Activated B cell treated with CpG ODN at 0.5 μM for 24 hours (primary cell): ENCODE data around the gene COPG1. TPM values are rescaled to one million over a fixed set of nuclear protein-coding genes. Genes with fewer than 3 reads are reported as not detected.

ENCODE experiments used
- ATAC-seq: fragments of 200-7000 bp; cut with Tn5 transposase; one replicate; pipeline ENCODE4 v1.10.0; 2021; ENCODE audit warnings: low read depth, mild to moderate bottlenecking, moderate library complexity
- CTCF ChIA-PET: fragments of 350-600 bp; sonication (Branson Sonifier 250); formaldehyde crosslinking; loops from one replicate; lab custom pipeline; 2021; ENCODE audit warnings: antibody characterized with exemption; lab: Charles Lee
- POLR2A ChIA-PET: fragments of 350-600 bp; sonication (Branson Sonifier 250); formaldehyde crosslinking; loops from one replicate; lab custom pipeline; 2021; ENCODE audit warnings: antibody characterized with exemption; lab: Charles Lee
- DNase-seq: peaks from one replicate; pipeline ENCODE4 v3.0.0; 2022
- H3K27ac Mint-ChIP-seq: one replicate; pipeline ENCODE4 v1.8.0; 2020; ENCODE audit warnings: mixed read lengths
- H3K27me3 Mint-ChIP-seq: one replicate; pipeline ENCODE4 v1.8.0; 2021; ENCODE audit warnings: mixed read lengths
- H3K36me3 Mint-ChIP-seq: one replicate; pipeline ENCODE4 v1.8.0; 2021; ENCODE audit warnings: low read depth, mixed read lengths
- H3K4me1 Mint-ChIP-seq: one replicate; pipeline ENCODE4 v1.8.0; 2021; ENCODE audit warnings: mixed read lengths
- H3K4me3 Mint-ChIP-seq: one replicate; pipeline ENCODE4 v1.8.0; 2020; ENCODE audit warnings: mild to moderate bottlenecking, mixed read lengths
- H3K9me3 Mint-ChIP-seq: one replicate; pipeline ENCODE4 v1.8.0; 2020; ENCODE audit warnings: mixed read lengths
- CTCF ChIP-seq: fragments of 200-600 bp; IDR thresholded peaks from one replicate; pipeline ENCODE4 v1.8.0; 2022; ENCODE audit warnings: antibody characterized with exemption, mild to moderate bottlenecking
- intact Hi-C: fragments of 100-400 bp; cut with micrococcal nuclease; formaldehyde crosslinking; loops from one replicate; pipeline ENCODE4 v1.15.1; 2024
- total RNA-seq: library from RNA; stranded (reverse); gene quantifications from 2 replicates; pipeline ENCODE4 v1.2.3, GENCODE V29; 2022

The COPG1 gene
- total RNA-seq, 1 donor from 2014 or later: 101 TPM

GRCh38 chr3:129233538-129233937, 15.9 kb upstream of the COPG1 start:
- no peaks in the 10 kb centered on the region for H3K36me3 Mint-ChIP-seq
- peak overlapping the region; percentile 88 for H3K27ac Mint-ChIP-seq
- intact Hi-C loops: loop anchor here (1.0 to 2.0 kb wide), 7 partner anchors 12 to 660 kb away; partner anchors contain the start of genes ISY1, RAB43 and TMCC1
- POLR2A ChIA-PET: interaction anchor here (0.5 to 5.8 kb wide), 24 partner anchors 9 to 443 kb away, joined by 3 to 49 read pairs (median 4); partner anchors contain the start of genes ACAD9, CNBP, COPG1 and RAB43
- H3K9me3 Mint-ChIP-seq: no peaks in the 10 kb centered on the region
- DNase-seq (peak; percentile 53), ATAC-seq (peak; percentile 93)
- H3K4me1 Mint-ChIP-seq: peaks cover 52% of the 10 kb centered on the region
- no peaks in the 10 kb centered on the region for H3K27me3 Mint-ChIP-seq
- CTCF ChIA-PET: interaction anchor here (0.9 to 1.5 kb wide), 4 partner anchors 12 to 264 kb away, joined by 3 to 10 read pairs (median 4); no protein-coding TSS in a partner anchor
- peak overlapping the region; percentile 50 for H3K4me3 Mint-ChIP-seq
- TF ChIP-seq CTCF: no peak

- ATAC-seq (no peak), DNase-seq (no peak)
- ChIA-PET POLR2A (interaction anchor here (1.2 to 5.8 kb wide), 3 partner anchors 10 to 260 kb away, joined by 7 to 49 read pairs (median 19); partner anchors contain the start of gene CNBP), CTCF (interaction anchor here (1.2 to 1.5 kb wide), 2 partner anchors 11 to 73 kb away, joined by 4 to 10 read pairs; no protein-coding TSS in a partner anchor)
- H3K4me1 Mint-ChIP-seq: peaks cover 50% of the 10 kb centered on the region
- H3K9me3 Mint-ChIP-seq: no peaks in the 10 kb centered on the region
- intact Hi-C loops: no loop called here
- no peak overlapping the region for H3K27ac Mint-ChIP-seq
- no peaks in the 10 kb centered on the region for H3K27me3 Mint-ChIP-seq
- H3K4me3 Mint-ChIP-seq: no peak overlapping the region
- no peaks in the 10 kb centered on the region for H3K36me3 Mint-ChIP-seq
- TF ChIP-seq CTCF: no peak
Measured at GRCh38 chr3:129234441-129234840, 15.0 kb upstream of the COPG1 start.

GRCh38 chr3:129235344-129235917, 14.0 kb upstream of the COPG1 start:
- ChIA-PET POLR2A (interaction anchor here (0.9 kb wide), 1 partner anchor 14 kb away, joined by 3 read pairs; the partner anchor contains the start of gene COPG1), CTCF (no interaction called here)

GRCh38 chr3:129238945-129239705, 10.3 kb upstream of the COPG1 start:
- Mint-ChIP-seq H3K36me3 (no peaks in the 10 kb centered on the region), H3K4me3 (no peak overlapping the region), H3K27me3 (no peaks in the 10 kb centered on the region), H3K4me1 (peaks cover 24% of the 10 kb centered on the region), H3K9me3 (peaks cover 2% of the 10 kb centered on the region), H3K27ac (peak overlapping the region; percentile 22)
- CTCF ChIA-PET: interaction anchor here (0.7 to 1.8 kb wide), 3 partner anchors 77 to 269 kb away, joined by 3 to 5 read pairs (median 4); no protein-coding TSS in a partner anchor
- POLR2A ChIA-PET: interaction anchor here (1.1 to 1.7 kb wide), 2 partner anchors 11 to 55 kb away, joined by 3 to 12 read pairs; partner anchors contain the start of genes CNBP and COPG1
- TF ChIP-seq CTCF: no peak
- intact Hi-C loops: no loop called here
- peak; percentile 31 for ATAC-seq
- no peak for DNase-seq

More at GRCh38 chr3:129235344-129235917, 14.0 kb upstream of the COPG1 start:
- Mint-ChIP-seq H3K27me3 (no peaks in the 10 kb centered on the region), H3K4me1 (peaks cover 47% of the 10 kb centered on the region), H3K27ac (no peak overlapping the region), H3K36me3 (no peaks in the 10 kb centered on the region), H3K9me3 (no peaks in the 10 kb centered on the region), H3K4me3 (no peak overlapping the region)
- TF ChIP-seq CTCF: no peak
- no peak for ATAC-seq
- intact Hi-C loops: no loop called here
- no peak for DNase-seq
